DMS114 treated with DMSO at 0.1 percent for 48 hours (cell line): ENCODE results near the gene TRIM24.
"Not testable (repeated sequence)": the region's sequence is repeated elsewhere in the genome, so short reads cannot be mapped to it uniquely, and the experiment has no call there.

Source experiments
- DNase-seq: peaks from one replicate; lab custom pipeline; 2025; ENCODE audit not compliant: unreplicated experiment; lab: John Stamatoyannopoulos, UW

Gene TRIM24

DNA sequence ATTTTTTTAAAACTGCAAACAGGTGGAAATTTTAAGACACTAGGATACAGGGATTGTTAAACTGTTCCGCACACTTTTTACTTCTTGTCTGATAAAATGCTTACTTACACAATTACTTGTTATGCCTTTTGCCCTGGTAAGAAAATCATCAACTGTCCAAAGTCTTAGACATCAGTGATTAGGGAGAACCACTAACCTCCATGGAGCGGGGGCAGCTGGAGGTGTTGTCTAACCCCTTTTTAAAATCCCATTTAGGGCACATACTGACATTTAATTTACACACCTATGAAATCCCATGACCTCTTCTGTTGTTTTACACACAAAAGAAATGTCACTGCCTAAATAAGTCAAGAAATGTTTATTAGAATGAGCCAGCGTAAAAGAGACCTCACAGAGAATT, 65.7 kb downstream of the TRIM24 start:
- DNase-seq = no peak

DNA sequence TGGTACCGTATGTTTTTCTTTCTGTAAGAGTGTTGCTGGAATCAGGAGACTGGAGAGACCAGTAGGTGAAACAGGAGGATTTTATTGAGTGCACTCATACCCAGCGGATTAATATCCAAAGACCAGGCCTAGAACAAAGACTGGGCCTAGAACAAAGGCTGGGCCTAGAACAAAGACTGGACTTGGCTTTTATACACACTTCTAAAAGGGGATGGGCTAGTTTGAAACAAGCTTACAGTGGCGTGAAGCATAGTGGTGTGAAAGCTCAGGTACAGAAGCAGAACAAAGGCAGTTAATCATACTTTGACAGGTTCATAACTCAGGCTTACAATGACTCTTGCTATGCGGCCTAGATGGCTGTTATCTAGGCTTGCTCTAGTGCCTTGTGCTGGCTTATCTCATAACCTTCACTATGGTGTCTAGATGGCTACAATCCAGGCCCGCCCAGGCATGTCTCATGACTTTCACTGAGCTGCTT, 67.7 kb downstream of the TRIM24 start:
- no peak for DNase-seq

- DNase-seq = not testable (repeated sequence)
Measured at GRCh38 chr7:138536833-138537232, 76.8 kb downstream of the TRIM24 start.

DNA sequence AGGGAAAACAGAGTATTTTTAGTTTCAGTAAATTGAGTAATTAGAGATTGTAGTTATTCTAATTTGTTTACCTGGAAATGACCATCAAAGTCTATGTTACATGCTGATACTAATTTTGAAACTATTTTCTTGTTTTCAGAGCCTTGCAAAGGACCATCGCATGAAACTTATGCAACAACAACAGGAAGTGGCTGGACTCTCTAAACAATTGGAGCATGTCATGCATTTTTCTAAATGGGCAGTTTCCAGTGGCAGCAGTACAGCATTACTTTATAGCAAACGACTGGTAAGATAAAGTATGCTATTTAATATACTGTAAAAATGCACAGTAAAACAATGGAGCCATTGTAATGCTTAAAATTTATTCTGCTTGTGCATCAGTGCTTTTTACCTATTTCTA, 78.5 kb downstream of the TRIM24 start:
- no peak for DNase-seq

GRCh38 chr7:138538997-138539644, 79.1 kb downstream of the TRIM24 start:
- DNase-seq = no peak

DNA sequence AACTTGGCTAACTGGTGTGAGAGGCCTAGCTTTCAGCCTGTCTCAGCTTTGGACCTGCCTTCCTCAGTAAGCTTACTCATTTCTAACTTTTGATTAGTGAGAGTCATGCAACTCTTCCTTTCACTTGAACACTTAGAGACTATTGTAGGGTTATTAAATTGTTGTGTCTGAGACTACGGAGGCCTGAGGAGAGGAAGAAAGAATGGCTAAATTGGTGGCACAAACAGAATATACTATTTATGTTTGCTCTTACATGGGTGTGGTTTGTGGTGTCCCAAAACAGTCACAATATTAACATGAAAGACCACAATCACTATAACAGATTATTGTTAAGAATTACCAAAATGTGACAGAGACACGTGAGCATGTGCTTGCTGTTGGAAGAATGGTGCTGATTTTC, 82.1 kb downstream of the TRIM24 start:
- DNase-seq = no peak

GRCh38 chr7:138543739-138544138, 83.7 kb downstream of the TRIM24 start:
- no peak for DNase-seq

- DNase-seq = no peak
Measured at GRCh38 chr7:138545123-138545522, 85.1 kb downstream of the TRIM24 start.

DNA sequence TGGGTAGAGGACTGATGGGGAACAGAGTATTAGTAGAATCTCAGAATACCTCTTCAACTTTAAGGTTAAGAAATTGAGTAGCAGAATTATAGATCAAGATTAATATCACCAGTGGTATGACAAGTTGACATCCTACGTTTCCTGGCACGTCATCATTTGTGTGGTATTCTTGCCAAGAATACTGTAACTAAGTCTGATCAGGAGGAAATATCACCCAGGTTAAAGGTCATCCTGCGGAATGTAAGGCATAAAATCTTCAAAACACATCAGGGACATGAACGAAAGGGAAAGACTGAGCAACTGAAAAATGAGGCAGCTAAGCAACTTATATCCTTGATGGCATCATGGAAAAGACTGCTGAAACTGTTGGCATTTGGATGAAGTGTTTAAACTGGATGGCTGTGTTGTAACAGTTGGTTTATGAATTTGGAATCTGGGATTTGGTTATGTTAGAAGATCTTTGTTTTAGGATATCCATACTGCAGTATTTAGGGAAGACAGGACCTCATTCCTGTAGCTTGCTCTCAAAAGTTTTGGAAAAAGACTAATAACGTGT, 86.1 kb downstream of the TRIM24 start:
- no peak for DNase-seq

GRCh38 chr7:138546829-138547228, 86.8 kb downstream of the TRIM24 start:
- DNase-seq = no peak

- DNase-seq = no peak
Measured at GRCh38 chr7:138549082-138549481, 89.0 kb downstream of the TRIM24 start.

- no peak for DNase-seq
Measured at GRCh38 chr7:138550337-138550736, 90.3 kb downstream of the TRIM24 start.

DNA sequence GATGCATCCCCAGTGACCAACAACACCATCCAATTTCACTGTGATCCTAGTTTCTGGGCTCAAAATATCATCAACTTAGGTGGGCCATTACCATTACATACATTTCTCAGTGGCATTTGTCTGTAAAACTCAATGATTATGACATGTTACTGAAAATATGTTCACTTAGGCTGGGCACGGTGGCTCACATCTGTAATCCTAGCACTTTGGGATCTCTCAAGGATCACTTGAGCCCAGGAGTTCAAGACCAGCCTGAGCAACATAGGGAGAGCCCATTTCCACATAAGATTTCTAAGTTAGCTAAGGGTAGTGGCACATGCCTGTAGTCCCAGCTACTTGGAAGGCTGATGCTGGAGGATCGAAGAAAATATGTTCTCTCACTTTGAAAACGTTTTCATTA, 91.0 kb downstream of the TRIM24 start:
- DNase-seq = no peak

DNA sequence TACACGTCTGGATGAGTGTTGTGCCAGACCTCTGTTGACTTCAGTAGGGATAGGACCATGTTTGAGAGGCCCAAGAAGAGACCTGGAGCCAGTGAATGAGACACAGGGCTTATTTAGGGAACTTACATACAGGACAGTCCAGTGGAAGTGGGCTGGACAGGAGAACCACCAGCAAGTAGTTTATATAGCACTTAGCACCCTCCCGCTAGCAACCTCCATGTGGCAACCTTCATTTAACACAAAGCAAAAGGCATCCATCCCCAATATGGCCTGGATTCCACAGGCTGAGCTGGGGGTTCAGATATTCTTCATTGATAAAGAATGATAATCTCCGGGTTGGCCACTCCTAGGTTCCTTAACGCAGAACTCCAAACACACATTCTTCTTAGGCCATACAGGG, 93.7 kb downstream of the TRIM24 start:
- no peak for DNase-seq

DNA sequence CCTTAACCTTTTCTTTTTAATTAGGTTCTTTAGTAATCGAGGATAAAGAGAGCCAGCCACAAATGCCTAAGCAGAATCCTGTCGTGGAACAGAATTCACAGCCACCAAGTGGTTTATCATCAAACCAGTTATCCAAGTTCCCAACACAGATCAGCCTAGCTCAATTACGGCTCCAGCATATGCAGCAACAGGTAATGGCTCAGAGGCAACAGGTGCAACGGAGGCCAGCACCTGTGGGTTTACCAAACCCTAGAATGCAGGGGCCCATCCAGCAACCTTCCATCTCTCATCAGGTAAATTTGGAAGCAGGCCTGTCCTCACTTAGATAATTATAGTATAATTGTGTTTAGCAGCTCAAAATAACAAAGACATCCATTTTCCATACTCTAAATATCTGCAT, 94.6 kb downstream of the TRIM24 start:
- DNase-seq = no peak

GRCh38 chr7:138555684-138556083, 95.6 kb downstream of the TRIM24 start:
- no peak for DNase-seq

DNA sequence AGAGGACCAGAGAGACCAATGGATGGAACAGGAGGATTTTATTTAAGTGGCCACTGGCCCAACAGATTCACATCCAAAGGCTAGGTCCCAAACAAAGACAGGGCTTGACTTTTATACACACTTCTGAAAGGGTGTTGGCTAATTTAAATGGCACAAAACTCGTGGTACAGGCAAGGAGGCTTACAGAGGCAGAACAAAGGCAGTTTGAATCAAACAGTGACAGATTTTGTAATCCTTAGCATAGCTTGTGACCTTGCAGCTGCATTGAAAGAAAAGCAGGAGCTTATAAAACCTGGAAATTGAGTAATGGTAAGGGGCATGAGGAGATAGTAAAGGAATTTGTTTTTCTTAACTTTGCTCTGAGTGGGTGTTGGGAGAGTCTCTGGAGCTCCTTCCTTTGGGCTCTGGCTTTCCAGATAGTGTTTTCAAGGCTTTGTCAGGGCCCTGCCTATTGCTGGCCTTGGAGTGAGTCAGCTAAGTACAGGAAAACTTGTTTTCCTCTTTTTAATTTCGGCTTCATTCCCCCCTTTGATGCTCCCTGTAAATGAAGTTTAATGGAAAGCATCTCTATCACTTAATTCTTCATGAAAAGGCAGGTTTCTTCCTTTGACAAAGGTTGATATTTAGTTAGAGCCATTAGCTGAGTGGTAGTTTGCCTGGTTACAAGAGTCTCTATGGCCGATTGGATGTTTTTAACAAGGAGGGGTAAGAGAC, 96.9 kb downstream of the TRIM24 start:
- no peak for DNase-seq

GRCh38 chr7:138559448-138559847, 99.4 kb downstream of the TRIM24 start:
- no peak for DNase-seq

DNA sequence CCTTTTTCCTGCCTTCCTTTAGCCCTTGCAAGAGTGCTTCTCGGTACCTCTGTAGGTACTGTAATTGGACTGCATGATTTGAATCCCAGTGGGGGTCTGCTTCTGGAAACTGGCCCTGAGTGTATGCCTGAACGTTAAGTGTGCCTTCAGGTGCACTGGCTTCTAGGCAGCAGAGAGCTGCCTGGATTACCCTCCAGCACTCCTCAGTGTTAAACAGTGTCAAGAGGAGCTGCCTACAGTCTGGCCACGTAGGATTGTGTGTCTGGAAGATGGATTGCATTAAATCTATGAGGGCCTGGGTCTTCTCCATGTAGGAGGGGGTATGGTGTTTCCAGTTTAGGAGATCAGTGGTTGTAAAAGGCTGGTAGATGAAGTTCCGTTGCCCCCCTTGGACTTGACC, 103.7 kb downstream of the TRIM24 start:
- no peak for DNase-seq

DNA sequence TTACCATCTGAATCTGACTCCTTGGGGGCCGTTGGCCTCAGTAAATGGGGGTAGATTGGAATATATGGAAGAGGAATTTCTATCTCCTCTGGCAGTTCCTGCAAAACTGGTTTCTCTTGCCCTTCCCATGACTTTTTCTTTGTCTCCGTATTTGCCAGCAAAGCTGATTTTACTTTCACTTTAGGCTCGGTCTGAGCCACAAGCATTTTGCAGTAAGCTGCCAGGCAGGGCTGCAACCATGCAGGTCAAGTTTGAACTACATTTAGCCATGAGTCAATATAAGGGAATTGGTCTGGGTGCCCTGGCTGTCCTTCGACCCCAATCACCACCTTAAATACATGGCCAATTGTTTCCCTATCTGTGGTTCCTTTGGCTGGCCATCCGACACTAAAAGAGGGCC, 104.3 kb downstream of the TRIM24 start:
- no peak for DNase-seq

DNA sequence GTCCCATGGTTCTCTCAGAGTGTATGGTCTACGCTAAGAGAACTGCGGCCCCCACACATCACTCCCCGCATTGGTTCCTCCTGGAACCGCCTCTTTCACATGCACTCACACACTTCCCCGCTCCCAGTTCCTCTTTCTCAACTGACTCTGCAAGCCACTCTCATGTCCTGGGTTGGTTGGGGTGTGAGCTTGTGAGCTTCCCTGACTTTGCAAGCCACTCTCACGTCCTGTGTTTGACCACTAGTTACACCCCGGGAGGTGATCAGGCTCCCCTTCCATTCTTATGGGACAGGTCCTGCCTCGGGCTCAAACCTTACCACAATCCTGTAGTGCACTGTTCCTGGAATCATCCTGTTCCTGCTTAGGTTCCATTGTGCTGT, 105.0 kb downstream of the TRIM24 start:
- DNase-seq = no peak

DNA sequence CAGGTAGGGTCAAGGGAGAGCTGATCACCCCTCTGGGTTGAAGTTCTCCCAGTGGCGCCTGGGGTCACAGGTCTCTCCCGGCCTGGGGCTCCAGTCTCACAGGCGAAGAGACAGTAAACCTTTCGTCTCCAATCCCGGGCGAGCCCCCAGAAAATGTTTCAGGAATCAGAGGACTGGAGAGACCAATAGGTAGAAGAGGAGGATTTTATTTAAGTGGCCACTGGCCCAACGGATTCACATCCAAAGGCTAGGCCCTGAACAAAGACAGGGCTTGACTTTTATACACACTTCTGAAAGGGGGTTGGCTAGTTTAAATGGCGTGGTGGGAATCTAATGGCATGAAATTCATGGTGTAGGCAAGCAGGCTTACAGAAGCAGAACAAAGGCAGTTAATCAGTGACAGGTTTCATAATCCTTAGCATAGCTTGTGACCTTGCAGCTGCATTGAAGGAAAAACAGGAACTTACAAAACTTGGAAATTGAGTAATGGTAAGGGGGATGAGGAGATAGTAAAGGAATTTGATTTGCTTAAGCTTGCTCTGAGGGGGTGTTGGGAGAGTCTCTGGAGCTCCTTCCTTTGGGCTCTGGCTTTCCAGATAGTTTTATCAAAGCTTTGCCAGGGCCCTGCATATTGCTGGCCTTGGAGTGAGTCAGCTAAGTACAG, 105.5 kb downstream of the TRIM24 start:
- no peak for DNase-seq
